ENCODE results near the gene TSHZ2. TPM values are rescaled to one million over a fixed set of nuclear protein-coding genes. Genes with fewer than 3 reads are reported as not detected.

Gene TSHZ2
- total and polyA plus RNA-seq, 2 donors (not counting 3 experiments of a cell fraction or from before 2014, with no cell fraction given), result not detected

DNA sequence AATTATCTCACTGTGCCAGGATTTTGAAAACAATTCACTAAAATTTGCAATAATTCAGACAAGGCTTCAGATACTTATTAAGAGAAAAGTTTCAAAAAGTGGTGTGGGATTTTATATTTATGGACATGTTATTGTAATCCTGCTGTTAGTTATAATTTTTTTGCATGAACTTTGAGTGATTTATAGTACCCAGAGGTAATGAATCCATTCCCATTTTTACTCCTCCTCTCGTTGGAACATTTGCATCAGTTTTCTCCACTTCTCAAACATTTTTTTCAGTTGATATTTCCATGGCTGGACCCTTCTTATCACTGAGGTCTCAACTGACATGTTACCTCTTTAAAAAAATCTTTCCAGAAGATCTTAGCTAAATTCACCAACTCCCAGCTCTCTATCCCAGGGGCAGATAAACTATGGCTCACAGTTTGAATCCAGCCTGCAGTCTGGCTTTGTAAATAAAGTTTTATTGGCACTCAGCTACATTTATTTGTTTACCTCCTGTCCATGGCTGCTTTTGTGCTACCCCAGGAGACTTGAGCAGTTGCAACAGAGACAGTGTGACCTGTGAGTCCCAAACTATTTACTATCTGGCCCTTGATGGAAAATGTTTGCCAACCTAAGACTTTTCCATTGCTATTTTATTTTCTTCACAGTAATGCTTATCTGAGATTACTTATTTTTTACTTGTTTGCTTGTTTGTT, 83.4 kb downstream of the TSHZ2 start:
- dilution Hi-C loops (cut with MboI; ENCODE audit: extremely low pct_ligation_motif_present, low sequenced_read_pairs), result no loop called here
- DNase-seq (ENCODE audit: low read depth, low spot score) (no peak), FAIRE-seq (no peak)
- H3K4me3 ChIP-seq (replicated peaks in 1 of 3; ENCODE audit: insufficient read depth in 1 of 3, low read depth in 1 of 3, low read length in 3 of 3), result no peak overlapping the region
- no peak overlapping the region for H3K27ac ChIP-seq (ENCODE audit: insufficient read depth, low read depth, low read length)
- H3K9me1 ChIP-seq (replicated peaks; ENCODE audit: control insufficient read depth, extremely low read depth, insufficient read depth, low read length), result no peaks in the 10 kb centered on the region
- H3K9ac ChIP-seq (replicated peaks; ENCODE audit: extremely low read depth, insufficient read depth, low read length), result no peak overlapping the region
- no peaks in the 10 kb centered on the region for H4K20me1 ChIP-seq (replicated peaks; ENCODE audit: control insufficient read depth, extremely low read depth, insufficient read depth, low read length)
- H3K9me3 ChIP-seq (replicated peaks; ENCODE audit: control insufficient read depth, insufficient read depth, low read length), result no peaks in the 10 kb centered on the region
- no TSS peak for BruUV-seq (replicated peaks)
- H3K79me2 ChIP-seq (ENCODE audit: control insufficient read depth, insufficient read depth, low read length), result no peaks in the 10 kb centered on the region
- ChIA-PET CTCF (no interaction called here), POLR2A (no interaction called here)
- no peak overlapping the region for H2AFZ ChIP-seq (ENCODE audit: low read depth, low read length)
- no peaks in the 10 kb centered on the region for H3K4me1 ChIP-seq (ENCODE audit: control insufficient read depth, extremely low read depth, insufficient read depth, low read length)
- H3K4me2 ChIP-seq (ENCODE audit: insufficient read depth, low read length), result no peak overlapping the region
- TF ChIP-seq JUN (IDR thresholded peaks at IDR 0.05; ENCODE audit: borderline replicate concordance, insufficient read depth, insufficient read length, low read depth) (no peak), GATA2 (IDR thresholded peaks at IDR 0.05; ENCODE audit: insufficient read depth, insufficient read length, low read depth, low read length) (no peak)
- TF ChIP-seq, protein P1, sequence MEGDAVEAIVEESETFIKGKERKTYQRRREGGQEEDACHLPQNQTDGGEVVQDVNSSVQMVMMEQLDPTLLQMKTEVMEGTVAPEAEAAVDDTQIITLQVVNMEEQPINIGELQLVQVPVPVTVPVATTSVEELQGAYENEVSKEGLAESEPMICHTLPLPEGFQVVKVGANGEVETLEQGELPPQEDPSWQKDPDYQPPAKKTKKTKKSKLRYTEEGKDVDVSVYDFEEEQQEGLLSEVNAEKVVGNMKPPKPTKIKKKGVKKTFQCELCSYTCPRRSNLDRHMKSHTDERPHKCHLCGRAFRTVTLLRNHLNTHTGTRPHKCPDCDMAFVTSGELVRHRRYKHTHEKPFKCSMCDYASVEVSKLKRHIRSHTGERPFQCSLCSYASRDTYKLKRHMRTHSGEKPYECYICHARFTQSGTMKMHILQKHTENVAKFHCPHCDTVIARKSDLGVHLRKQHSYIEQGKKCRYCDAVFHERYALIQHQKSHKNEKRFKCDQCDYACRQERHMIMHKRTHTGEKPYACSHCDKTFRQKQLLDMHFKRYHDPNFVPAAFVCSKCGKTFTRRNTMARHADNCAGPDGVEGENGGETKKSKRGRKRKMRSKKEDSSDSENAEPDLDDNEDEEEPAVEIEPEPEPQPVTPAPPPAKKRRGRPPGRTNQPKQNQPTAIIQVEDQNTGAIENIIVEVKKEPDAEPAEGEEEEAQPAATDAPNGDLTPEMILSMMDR (IDR thresholded peaks at IDR 0.05; ENCODE audit: extremely low read depth in 1 of 2, insufficient read depth in 1 of 2, low read depth in 1 of 2, low read length in 2 of 2), result no peak
- intact Hi-C loops (cut with micrococcal nuclease), result no loop called here
- no peaks in the 10 kb centered on the region for H3K27me3 ChIP-seq (ENCODE audit: control insufficient read depth in 2 of 2, insufficient read depth in 2 of 2, low read length in 2 of 2)
- H3K36me3 ChIP-seq (ENCODE audit: control insufficient read depth in 2 of 2, extremely low read depth in 1 of 2, insufficient read depth in 2 of 2, low read length in 2 of 2), result no peaks in the 10 kb centered on the region

DNA sequence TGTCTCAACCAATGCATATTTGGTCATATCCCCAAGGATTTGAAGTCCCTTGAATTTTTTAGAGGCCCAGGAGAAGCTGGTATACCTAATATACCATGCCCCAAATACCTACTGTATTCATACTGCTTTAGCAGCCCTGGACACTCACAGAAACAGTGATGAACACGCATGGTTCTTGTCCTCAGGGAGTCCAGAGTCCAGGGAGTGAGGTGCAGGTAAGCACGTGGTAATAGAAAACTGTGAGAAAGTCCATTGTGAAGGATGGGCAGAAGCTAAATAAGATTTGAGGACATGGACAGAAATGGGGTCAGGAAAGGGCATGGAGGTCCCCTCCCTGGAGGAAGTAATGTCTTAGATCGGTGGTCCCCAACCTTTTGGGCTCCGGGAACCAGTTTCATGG, 85.4 kb downstream of the TSHZ2 start:
- Histone ChIP-seq H3K79me2 (ENCODE audit: control insufficient read depth, insufficient read depth, low read length) (no peaks in the 10 kb centered on the region), H3K9me3 (replicated peaks; ENCODE audit: control insufficient read depth, insufficient read depth, low read length) (no peaks in the 10 kb centered on the region), H3K9ac (replicated peaks; ENCODE audit: extremely low read depth, insufficient read depth, low read length) (no peak overlapping the region), H3K9me1 (replicated peaks; ENCODE audit: control insufficient read depth, extremely low read depth, insufficient read depth, low read length) (no peaks in the 10 kb centered on the region), H3K27ac (ENCODE audit: insufficient read depth, low read depth, low read length) (no peak overlapping the region), H3K4me1 (ENCODE audit: control insufficient read depth, extremely low read depth, insufficient read depth, low read length) (no peaks in the 10 kb centered on the region), H2AFZ (ENCODE audit: low read depth, low read length) (no peak overlapping the region), H3K36me3 (ENCODE audit: control insufficient read depth in 2 of 2, extremely low read depth in 1 of 2, insufficient read depth in 2 of 2, low read length in 2 of 2) (no peaks in the 10 kb centered on the region), H4K20me1 (replicated peaks; ENCODE audit: control insufficient read depth, extremely low read depth, insufficient read depth, low read length) (no peaks in the 10 kb centered on the region), H3K27me3 (ENCODE audit: control insufficient read depth in 2 of 2, insufficient read depth in 2 of 2, low read length in 2 of 2) (no peaks in the 10 kb centered on the region), H3K4me2 (ENCODE audit: insufficient read depth, low read length) (no peak overlapping the region), H3K4me3 (replicated peaks in 1 of 3; ENCODE audit: insufficient read depth in 1 of 3, low read depth in 1 of 3, low read length in 3 of 3) (no peak overlapping the region)
- DNase-seq (ENCODE audit: low read depth, low spot score), result no peak
- TF ChIP-seq POLR2A (IDR thresholded peaks at IDR 0.05; ENCODE audit: low read depth, low read length) (no peak), MYC (IDR thresholded peaks at IDR 0.05; ENCODE audit: low read depth, low read length) (no peak)
- dilution Hi-C loops (cut with MboI; ENCODE audit: extremely low pct_ligation_motif_present, low sequenced_read_pairs) (no loop called here), intact Hi-C loops (cut with micrococcal nuclease) (no loop called here)
- FAIRE-seq, result no peak
- ChIA-PET POLR2A (no interaction called here), CTCF (no interaction called here)
- BruUV-seq (replicated peaks), result no TSS peak
